Fibroblast of skin of abdomen (primary cell): ENCODE measurements around the gene ZMYND8.

Source experiments
- DNase-seq: peaks from one replicate; pipeline ENCODE4 v3.0.0-alpha.2; 2013

Gene ZMYND8

DNA sequence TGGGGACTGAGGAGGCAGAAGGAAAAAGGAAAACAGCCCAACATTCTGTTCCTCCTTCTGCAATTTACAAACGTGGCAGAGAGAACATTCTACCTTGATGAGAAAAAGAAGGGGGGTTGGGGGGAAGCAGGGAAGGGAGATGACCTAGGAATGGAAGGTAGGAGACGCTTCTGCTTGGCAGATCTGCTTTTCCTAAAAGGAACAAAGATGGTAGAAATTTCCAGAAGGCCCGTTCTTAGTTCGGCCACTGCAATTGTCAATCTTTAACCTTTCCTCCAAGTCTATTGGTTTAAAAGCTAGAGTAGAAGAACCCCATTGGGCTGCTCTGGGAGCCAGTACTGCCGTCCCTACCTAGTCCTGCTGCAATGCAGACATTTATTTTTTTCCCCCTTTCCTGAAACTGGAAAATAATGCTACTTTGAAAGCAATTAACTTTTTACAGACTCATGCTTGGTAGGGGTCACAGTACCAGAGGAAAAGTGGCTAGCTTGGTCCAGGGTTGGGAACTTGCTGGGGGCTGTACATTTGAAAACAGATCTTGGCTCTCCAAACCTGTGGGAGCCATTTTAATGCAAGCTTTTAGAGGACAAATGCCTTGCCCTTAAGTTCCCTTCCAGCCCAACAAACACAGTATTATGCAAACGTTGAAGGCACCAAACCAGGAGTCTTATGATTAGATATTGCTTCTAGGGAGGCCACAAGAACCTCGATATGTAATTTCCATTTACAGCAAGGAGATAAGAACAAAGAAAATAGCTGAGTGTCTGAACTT is 2.6 kb downstream of the ZMYND8 start:
- DNase-seq: no peak

GRCh38 chr20:47353239-47353691 is 3.2 kb downstream of the ZMYND8 start:
- no peak for DNase-seq

GRCh38 chr20:47352332-47353238 is 3.9 kb downstream of the ZMYND8 start:
- DNase-seq: no peak

DNA sequence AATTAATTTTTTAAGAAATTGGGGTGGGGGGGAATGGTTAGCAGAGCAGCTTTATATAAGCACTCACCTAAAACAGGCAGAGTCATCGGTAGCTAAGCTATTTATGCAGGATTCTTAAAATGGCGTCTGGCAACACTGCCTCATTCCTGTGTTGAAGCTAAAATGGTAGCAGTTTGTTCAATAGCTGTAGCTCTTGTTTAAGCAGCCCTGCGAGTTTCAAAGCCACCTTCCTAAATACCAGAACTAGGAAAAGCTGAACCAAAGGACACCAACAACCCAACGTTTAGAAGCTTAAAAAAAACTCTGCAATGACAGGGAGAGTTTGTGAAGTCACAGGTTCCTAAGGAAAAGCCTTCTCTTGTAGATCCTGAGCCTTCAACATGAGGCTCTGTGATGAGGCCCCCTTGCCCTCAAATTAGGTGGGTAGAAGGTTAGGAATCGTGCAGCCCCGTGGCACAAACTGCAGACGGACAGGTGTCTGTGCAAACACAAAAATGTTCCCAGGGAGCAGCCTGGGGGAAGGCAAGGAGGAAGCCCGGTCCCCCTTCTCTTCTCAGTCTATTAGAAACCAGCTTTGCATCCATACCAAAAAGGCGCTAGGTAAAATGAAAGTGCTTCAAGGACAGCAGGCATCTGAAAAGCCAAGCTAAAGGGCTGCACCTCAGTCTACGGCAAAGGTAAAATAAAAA is 4.7 kb downstream of the ZMYND8 start:
- DNase-seq: no peak

DNA sequence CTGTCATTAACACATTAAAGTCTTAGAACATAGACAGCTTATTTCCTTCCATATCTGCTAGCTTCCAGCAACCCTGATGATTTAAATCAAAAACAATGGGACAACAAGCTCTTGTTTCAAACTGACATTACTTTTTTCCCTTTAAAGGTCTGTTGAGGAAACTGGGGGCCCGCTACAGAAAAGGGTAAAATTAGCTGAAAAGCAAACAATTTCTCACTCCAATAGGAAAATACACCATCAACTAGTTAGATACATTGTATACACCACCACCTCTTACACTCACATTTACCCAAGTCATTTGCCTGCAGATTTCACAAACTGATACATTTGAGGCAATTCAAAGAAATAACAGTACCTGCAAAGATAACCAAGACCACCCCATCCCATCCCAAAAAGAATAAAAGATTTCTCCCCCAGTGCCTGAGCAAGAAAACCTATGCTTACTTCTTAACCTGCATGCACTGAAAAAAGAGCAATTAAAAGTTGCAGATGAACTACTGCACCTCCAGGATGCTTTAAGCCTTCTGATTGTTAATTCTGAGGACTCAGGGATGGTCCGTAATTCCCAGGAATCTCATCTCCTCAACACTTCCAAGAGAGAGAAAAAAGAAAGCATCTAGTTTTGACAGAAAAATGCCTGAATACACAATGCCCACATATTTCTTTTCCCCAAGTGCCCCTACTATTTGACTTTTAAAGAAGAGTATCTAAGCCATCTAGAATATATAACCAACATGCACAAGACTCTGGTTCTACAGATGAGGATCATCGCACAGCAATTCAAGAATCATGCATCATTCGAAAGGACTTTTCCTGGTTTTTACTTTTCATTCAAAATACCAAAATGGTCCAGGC is 5.6 kb downstream of the ZMYND8 start:
- no peak for DNase-seq

- no peak for DNase-seq
Observed at GRCh38 chr20:47350181-47350550, 6.3 kb downstream of the ZMYND8 start.

DNA sequence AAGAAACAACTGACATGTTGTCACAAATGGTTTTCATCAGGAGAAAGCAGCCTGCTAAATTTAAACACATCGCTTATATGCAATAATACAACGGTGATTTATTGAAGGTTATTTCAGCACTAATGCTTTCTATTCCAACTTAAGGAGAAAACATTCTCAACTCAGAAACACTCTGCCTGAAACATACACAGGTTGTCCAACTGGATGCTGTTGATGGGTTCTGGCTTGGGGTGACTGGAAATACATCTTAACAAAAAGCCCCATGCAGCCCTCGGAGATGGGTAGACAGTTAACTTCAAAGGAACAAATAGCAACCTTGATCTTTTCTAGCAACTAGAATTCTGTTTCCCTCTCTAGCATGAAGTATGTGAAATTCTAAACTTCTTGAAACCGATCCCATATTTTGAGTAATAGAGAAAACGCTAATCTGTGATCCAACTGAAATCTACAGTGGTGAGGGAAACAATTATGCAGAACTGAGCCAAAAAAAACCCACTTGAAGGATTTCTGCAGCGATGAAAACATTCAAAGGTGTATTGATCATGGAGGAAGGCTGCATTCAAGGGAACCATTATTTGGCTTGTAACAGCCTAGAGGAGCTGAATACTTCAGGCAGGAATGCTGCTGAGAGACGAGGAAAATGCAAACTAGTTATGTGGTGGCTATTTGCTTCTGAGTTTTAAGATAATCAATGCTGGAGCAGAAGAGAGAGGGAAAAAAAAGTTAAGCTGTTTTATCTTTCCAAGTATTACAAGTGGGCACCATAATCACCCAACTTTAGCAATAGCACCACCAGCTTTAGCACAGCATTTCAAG is 6.9 kb downstream of the ZMYND8 start:
- peak; percentile 50 for DNase-seq

DNA sequence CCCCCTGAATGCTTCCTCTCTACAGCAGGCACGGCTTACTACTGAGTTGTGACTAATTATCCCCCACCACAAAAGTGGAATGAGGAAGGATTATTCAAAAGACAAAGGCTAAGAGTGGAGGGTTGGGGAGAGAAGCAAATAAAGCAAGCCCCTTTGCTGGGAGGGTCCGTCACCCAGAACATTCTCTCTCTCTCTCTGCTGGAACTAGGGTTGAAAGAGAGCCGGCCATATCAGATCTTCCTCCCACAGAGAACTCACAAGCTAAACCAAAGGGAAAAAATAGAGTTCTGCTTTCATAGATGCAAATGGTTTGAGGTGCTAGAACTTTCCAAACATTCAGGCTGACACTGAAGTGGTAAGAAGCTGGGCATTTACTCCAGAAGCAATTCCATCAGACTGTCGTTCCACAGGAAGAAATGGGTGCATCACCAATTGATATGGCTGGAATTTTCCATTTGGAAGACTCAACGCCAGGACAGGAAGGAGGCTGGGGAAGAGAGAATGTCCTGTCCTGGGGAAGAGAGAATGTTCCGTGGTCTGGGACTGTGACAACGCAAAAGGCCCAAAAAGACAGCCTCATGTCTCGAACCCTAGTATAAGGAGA is 7.9 kb downstream of the ZMYND8 start:
- no peak for DNase-seq

DNA sequence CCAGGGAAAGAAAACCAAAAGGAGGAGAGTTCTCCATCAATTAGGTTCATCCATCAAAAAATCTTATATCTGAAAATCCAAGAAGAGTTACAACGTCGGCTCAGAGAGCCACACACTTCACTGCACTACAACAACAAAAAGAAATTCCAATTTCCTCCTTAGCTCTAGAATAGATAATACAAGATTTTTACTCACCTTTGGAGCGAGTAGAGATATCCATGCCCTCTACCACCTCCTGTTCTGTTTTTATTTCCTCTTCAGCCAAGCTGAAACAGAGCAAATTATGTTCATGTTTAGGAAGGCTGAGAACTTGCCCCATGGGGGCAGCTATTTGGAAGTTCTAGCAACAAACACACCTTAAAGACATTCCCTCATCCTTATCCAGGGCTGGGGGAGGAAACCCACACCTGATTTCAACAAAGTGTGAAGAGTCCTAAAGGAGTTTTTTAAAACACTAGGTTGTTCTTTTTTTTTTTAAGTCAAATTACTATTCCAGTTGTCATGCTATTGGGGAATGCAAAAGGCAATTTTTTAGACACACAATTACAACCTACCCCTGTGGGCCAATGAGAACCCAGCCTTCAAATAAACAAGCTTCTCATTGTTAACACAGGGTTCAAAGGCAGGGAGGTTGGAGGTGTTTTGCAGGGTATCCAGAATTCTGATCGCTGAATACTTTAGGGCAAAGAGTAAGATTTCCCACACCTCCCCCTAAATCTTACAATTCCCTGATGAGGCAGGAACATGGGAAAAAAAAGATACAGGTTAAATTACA is 8.7 kb downstream of the ZMYND8 start:
- DNase-seq: no peak

DNA sequence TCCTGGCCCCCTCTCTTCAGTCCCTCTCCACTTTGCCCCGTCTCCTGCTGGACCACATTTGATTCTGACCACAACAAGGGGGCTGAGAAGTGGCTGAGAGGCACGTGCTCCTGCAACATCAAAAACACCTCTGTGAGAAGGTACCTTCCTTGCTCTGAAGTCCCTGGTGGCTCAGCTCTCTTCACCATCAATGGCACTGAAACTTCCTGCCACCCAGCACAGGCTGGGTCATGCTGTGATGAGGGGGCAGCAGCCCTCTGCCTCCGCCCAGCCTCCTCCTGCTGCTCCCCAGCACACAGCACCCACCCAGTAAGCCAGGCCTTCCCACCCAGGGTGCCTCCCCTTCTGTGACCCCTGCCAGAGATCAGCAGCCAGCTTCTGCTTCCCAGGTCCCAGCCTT is 10.3 kb downstream of the ZMYND8 start:
- no peak for DNase-seq

GRCh38 chr20:47345214-47345613 is 11.3 kb downstream of the ZMYND8 start:
- DNase-seq: no peak

- DNase-seq: no peak
Observed at GRCh38 chr20:47343007-47343472, 13.5 kb downstream of the ZMYND8 start.

DNA sequence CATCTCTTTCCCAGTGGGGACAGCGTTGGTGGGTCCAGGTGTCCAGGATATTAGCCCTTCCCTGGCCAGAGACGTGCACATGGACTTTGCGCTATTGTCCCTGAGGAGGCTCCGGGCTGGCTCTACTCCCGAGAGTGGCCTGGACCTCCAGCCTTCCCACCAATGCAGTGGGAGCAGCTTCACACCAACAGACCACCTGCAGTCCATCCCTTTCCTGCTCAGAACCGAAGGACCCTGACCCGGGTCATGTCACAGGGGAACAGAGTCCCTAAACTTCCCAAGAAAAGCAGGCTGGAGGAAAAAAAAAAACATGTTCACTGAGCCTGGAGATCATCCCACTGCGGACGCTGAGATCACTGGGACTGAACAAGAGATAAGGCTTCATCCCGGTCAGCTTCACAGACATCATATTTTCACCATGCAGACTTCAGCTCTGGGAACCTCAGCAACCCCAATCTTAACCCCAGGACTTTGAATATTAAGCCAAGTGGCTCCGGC is 18.3 kb downstream of the ZMYND8 start:
- no peak for DNase-seq

GRCh38 chr20:47337413-47337812 is 19.1 kb downstream of the ZMYND8 start:
- DNase-seq: no peak

- DNase-seq: peak; percentile 80
Observed at GRCh38 chr20:47336129-47336754, 20.3 kb downstream of the ZMYND8 start.

GRCh38 chr20:47335251-47336128 is 21.0 kb downstream of the ZMYND8 start:
- peak; percentile 64 for DNase-seq

- peak; percentile 94 for DNase-seq
Observed at GRCh38 chr20:47334022-47334551, 22.4 kb downstream of the ZMYND8 start.
